GM10266 (cell line): ENCODE measurements around the gene SMDT1.

Source experiments
- DNase-seq: peaks from one replicate; pipeline ENCODE4 v3.0.0; 2012; ENCODE audit errors: extremely low spot score
- CTCF ChIP-seq: IDR thresholded peaks from 2 replicates; pipeline ENCODE4 v1.5.1; 2012; ENCODE audit warnings: mild to moderate bottlenecking, low read depth; ENCODE audit not compliant: control insufficient read depth, insufficient read depth; ENCODE audit errors: missing control alignments

The SMDT1 gene

GRCh38 chr22:42079319-42080251 lies at the start of gene SMDT1:
Gene SMDT1 (plus strand): TSS chr22:42079700. CDS start chr22:42079769, 69 bp downstream.
- TF ChIP-seq CTCF: no peak
- DNase-seq: peak; percentile 98

DNA sequence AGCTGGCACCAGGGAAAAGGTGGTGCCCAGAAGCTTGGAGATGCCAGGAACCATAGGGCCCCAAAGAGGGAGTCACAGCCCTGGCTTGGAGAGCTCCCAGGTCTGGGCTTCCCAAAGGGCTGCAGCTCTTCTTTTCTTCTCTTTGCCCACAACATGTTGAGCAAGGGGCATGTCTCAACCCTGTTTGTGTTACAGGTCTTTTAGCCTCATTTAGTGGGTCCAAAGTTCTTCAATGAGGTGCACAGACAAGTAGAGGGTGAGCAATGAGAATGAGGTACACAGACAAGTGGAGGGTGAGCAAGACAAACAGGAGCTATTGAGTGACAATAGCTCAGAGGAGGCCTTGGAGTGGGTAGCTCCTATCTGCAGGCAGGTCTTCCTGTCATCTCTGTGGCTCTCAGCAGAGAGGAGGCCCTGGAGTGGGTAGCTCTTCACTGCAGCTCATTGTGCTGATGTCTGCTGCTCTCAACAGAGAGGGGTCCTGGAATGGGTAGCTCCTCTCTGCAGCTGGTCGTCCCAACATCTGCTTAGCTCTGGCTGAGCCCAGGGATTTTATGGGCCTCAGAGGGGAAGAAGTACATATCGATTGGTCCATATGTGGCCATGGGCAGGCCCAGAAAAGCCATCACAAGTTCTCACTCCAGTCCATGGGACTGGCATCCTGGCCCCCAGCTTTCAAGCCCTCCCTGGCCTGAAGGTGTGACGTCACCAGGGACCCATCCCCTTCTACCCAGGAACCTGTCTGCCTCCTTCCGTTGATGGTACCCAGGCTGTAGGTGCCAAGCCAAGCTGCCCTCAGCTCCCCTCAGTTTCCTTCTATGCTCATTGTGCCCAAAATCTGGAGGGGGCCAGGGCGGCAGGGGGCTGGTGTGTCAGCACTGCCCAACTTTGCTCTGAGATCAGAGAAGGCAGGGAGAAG lies 46.0 kb upstream of the SMDT1 start:
- no peak for TF ChIP-seq CTCF
- DNase-seq: no peak

- TF ChIP-seq CTCF: no peak
- DNase-seq: no peak
Measured at GRCh38 chr22:42035256-42035655, 44.2 kb upstream of the SMDT1 start.

DNA sequence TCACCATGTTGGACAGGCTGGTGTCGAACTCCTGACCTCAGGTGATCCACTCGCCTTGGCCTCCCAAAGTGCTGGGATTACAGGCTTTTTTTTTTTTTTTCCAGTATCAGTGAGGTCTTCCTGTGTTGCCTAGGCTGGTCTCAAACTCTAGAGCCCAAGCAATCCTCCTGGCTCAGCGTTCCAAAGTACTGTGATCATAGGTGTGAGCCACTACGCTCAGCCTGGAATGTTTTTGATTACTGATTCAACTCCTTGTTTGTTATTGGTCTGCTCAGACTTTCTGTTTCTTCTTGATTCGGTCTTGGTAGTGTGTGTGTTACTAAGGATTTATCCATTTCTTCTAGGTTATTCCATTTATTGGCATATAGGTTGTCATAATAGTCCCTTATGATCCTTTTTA lies 40.2 kb upstream of the SMDT1 start:
- no peak for TF ChIP-seq CTCF
- no peak for DNase-seq

GRCh38 chr22:42041784-42042183 lies 37.7 kb upstream of the SMDT1 start:
- no peak for TF ChIP-seq CTCF

DNA sequence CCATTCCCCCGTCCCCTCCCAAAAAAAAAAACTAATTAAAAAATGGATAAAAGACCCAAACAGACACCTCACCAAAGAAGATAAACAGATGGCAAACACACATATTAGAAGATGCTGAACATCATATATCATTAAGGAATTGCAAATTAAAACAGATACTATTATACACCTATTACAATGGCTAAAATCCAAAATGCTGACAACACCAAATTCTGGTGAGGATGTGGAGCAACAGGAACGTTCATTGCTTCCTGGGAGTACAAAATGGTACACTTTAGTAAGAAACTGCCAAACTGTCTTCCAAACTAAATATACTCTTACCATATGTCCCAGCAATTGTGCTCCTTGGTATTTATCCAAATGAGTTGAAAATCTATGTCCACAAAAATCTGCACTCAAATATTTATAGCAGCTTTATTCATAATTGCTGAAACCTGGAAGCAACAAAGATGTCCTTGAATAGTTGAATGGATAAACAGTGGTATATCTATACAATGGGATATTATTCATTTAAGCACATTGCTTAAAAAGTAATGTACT lies 28.8 kb upstream of the SMDT1 start:
- no peak for TF ChIP-seq CTCF
- DNase-seq: no peak

More at GRCh38 chr22:42041784-42042183, 37.7 kb upstream of the SMDT1 start:
- DNase-seq: no peak
